ENCODE measurements around the gene GOLPH3.
A peak's percentile ranks its signal among the peaks of the same experiment; 100 is the strongest.

Gene GOLPH3

DNA sequence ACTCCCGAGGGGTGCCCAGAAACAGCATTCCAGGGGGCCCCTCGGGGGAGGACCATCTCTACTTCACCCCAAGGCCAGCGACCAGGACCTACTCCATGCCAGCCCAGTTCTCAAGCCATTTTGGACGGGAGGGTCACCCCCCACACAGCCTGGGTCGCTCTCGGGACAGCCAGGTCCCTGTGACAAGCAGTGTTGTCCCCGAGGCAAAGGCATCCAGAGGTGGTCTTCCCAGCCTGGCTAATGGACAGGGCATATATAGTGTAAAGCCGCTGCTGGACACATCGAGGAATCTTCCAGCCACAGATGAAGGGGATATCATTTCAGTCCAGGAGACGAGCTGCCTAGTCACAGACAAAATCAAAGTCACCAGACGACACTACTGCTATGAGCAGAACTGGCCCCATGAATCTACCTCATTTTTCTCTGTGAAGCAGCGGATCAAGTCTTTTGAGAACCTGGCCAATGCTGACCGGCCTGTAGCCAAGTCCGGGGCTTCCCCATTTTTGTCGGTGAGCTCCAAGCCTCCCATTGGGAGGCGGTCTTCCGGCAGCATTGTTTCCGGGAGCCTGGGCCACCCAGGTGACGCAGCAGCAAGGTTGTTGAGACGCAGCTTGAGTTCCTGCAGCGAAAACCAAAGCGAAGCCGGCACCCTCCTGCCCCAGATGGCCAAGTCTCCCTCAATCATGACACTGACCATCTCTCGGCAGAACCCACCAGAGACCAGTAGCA, 83.9 kb downstream of the GOLPH3 start:
- no peaks in the 10 kb centered on the region for H3K27me3 Mint-ChIP-seq (ENCODE audit: low read depth, poor library complexity)
- peaks cover 32% of the 10 kb centered on the region for H3K4me1 Mint-ChIP-seq
- no peaks in the 10 kb centered on the region for H3K9me3 Mint-ChIP-seq
- TF ChIP-seq, protein P1, sequence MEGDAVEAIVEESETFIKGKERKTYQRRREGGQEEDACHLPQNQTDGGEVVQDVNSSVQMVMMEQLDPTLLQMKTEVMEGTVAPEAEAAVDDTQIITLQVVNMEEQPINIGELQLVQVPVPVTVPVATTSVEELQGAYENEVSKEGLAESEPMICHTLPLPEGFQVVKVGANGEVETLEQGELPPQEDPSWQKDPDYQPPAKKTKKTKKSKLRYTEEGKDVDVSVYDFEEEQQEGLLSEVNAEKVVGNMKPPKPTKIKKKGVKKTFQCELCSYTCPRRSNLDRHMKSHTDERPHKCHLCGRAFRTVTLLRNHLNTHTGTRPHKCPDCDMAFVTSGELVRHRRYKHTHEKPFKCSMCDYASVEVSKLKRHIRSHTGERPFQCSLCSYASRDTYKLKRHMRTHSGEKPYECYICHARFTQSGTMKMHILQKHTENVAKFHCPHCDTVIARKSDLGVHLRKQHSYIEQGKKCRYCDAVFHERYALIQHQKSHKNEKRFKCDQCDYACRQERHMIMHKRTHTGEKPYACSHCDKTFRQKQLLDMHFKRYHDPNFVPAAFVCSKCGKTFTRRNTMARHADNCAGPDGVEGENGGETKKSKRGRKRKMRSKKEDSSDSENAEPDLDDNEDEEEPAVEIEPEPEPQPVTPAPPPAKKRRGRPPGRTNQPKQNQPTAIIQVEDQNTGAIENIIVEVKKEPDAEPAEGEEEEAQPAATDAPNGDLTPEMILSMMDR (IDR thresholded peaks at IDR 0.05), result no peak
- H3K4me3 Mint-ChIP-seq, result no peak overlapping the region
- no peak for DNase-seq
- H3K36me3 Mint-ChIP-seq (ENCODE audit: low read depth), result peaks cover 25% of the 10 kb centered on the region
- H3K27ac Mint-ChIP-seq, result no peak overlapping the region

DNA sequence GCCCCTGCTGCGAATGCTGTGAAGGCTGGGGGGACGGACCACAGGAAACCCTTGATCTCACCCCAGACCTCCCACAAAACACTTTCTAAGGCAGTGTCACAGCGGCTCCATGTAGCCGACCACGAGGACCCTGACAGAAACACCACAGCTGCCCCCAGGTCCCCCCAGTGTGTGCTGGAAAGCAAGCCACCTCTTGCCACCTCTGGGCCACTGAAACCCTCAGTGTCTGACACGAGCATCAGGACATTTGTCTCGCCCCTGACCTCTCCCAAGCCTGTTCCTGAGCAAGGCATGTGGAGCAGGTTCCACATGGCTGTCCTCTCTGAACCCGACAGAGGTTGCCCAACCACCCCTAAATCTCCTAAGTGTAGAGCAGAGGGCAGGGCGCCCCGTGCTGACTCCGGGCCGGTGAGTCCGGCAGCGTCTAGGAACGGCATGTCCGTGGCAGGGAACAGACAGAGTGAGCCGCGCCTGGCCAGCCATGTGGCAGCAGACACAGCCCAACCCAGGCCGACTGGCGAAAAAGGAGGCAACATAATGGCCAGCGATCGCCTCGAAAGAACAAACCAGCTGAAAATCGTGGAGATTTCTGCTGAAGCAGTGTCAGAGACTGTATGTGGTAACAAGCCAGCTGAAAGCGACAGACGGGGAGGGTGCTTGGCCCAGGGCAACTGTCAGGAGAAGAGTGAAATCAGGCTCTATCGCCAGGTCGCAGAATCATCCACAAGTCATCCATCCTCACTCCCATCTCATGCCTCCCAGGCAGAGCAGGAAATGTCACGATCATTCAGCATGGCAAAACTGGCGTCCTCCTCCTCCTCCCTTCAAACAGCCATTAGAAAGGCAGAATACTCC, 84.7 kb downstream of the GOLPH3 start:
- H3K27ac Mint-ChIP-seq, result no peak overlapping the region
- no peak overlapping the region for H3K4me3 Mint-ChIP-seq
- no peak for DNase-seq
- H3K27me3 Mint-ChIP-seq (ENCODE audit: low read depth, poor library complexity), result no peaks in the 10 kb centered on the region
- H3K36me3 Mint-ChIP-seq (ENCODE audit: low read depth), result peaks cover 24% of the 10 kb centered on the region
- TF ChIP-seq, protein P1 (IDR thresholded peaks at IDR 0.05), result no peak
- H3K4me1 Mint-ChIP-seq, result peaks cover 32% of the 10 kb centered on the region
- no peaks in the 10 kb centered on the region for H3K9me3 Mint-ChIP-seq

DNA sequence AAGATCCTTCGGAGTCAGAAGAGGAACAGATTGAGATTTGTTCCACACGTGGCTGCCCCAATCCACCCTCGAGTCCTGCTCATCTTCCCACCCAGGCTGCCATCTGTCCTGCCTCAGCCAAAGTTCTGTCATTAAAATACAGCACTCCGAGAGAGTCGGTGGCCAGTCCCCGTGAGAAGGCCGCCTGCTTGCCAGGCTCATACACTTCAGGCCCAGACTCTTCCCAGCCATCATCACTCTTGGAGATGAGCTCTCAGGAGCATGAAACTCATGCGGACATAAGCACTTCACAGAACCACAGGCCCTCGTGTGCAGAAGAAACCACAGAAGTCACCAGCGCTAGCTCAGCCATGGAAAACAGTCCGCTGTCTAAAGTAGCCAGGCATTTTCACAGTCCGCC, 85.9 kb downstream of the GOLPH3 start:
- Mint-ChIP-seq H3K4me1 (peaks cover 30% of the 10 kb centered on the region), H3K27ac (no peak overlapping the region), H3K9me3 (no peaks in the 10 kb centered on the region), H3K36me3 (ENCODE audit: low read depth) (peaks cover 24% of the 10 kb centered on the region), H3K4me3 (no peak overlapping the region), H3K27me3 (ENCODE audit: low read depth, poor library complexity) (peaks cover 10% of the 10 kb centered on the region)
- no peak for DNase-seq
- TF ChIP-seq, protein P1 (IDR thresholded peaks at IDR 0.05), result no peak

DNA sequence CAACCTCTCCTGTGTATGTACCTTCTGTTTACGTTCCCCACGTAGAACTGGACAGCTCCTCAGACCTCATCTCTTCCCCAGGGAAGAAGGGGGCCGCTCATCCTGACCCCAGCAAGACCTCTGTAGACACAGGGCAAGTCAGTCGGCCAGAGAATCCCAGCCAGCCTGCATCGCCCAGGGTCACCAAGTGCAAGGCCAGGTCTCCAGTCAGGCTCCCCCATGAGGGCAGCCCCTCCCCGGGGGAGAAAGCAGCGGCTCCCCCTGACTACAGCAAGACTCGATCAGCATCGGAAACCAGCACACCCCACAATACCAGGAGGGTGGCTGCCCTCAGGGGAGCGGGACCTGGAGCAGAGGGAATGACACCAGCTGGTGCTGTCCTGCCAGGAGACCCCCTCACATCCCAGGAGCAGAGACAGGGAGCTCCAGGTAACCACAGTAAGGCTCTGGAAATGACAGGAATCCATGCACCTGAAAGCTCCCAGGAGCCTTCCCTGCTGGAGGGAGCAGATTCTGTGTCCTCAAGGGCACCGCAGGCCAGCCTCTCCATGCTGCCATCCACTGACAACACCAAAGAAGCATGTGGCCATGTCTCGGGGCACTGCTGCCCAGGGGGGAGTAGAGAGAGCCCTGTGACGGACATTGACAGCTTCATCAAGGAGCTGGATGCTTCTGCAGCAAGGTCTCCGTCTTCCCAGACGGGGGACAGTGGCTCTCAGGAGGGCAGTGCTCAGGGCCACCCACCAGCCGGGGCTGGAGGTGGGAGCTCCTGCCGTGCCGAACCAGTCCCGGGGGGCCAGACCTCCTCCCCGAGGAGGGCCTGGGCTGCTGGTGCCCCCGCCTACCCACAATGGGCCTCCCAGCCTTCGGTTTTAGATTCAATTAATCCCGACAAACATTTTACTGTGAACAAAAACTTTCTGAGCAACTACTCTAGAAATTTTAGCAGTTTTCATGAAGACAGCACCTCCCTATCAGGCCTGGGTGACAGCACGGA, 86.7 kb downstream of the GOLPH3 start:
- Mint-ChIP-seq H3K36me3 (ENCODE audit: low read depth) (peaks cover 24% of the 10 kb centered on the region), H3K4me1 (peaks cover 26% of the 10 kb centered on the region), H3K4me3 (no peak overlapping the region), H3K27me3 (ENCODE audit: low read depth, poor library complexity) (peaks cover 10% of the 10 kb centered on the region), H3K27ac (no peak overlapping the region), H3K9me3 (no peaks in the 10 kb centered on the region)
- TF ChIP-seq, protein P1 (IDR thresholded peaks at IDR 0.05), result no peak
- DNase-seq, result no peak

DNA sequence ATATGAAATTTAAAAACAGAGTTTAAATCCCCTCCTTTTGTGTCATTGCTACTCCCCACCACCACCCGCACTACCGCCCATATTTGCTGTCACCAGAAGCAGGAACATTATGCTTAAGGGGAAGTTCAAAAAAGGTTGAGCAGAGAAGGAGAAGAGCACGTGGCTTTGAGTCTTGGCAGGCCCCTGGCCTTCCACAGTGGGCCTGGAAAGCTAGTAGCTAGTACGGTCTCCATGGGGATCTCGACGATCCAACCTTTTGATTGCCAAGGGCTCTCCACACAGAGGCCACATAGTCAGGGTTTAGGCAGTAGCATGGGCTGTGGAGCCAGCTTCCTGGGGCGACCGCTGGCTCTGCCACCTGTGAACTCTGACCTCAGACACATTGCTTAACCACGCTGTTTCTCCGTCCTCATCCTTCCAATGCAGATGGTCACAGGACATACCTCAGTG, 90.1 kb downstream of the GOLPH3 start:
- Mint-ChIP-seq H3K36me3 (ENCODE audit: low read depth) (peaks cover 20% of the 10 kb centered on the region), H3K9me3 (no peaks in the 10 kb centered on the region), H3K27ac (peak overlapping the region; percentile 45), H3K27me3 (ENCODE audit: low read depth, poor library complexity) (peaks cover 10% of the 10 kb centered on the region), H3K4me3 (no peak overlapping the region), H3K4me1 (peaks cover 8% of the 10 kb centered on the region)
- no peak for DNase-seq
- TF ChIP-seq, protein P1 (IDR thresholded peaks at IDR 0.05), result no peak
